RKO (cell line): ENCODE measurements around the gene SIPA1L3.
"Not testable (repeated sequence)": the region's sequence is repeated elsewhere in the genome, so short reads cannot be mapped to it uniquely, and the experiment has no call there.

Experiments
- DNase-seq: peaks from one replicate; pipeline ENCODE4 v3.0.0-alpha.2; 2016; ENCODE audit warnings: low spot score

Gene SIPA1L3

GRCh38 chr19:37909661-37910199 is 2.7 kb downstream of the SIPA1L3 start:
- no peak for DNase-seq

GRCh38 chr19:37914908-37915307 is 7.9 kb downstream of the SIPA1L3 start:
- DNase-seq, result no peak

- DNase-seq, result no peak
Measured at GRCh38 chr19:37920591-37921450, 13.8 kb downstream of the SIPA1L3 start.

GRCh38 chr19:37924573-37924972 is 17.6 kb downstream of the SIPA1L3 start:
- DNase-seq, result not testable (repeated sequence)

GRCh38 chr19:37925212-37925611 is 18.2 kb downstream of the SIPA1L3 start:
- DNase-seq, result no peak

GRCh38 chr19:37926255-37926654 is 19.2 kb downstream of the SIPA1L3 start:
- DNase-seq, result no peak

- DNase-seq, result no peak
Measured at GRCh38 chr19:37926711-37927110, 19.7 kb downstream of the SIPA1L3 start.

GRCh38 chr19:37928527-37929286 is 21.7 kb downstream of the SIPA1L3 start:
- no peak for DNase-seq

- no peak for DNase-seq
Measured at GRCh38 chr19:37929355-37929923, 22.4 kb downstream of the SIPA1L3 start.

- DNase-seq, result no peak
Measured at GRCh38 chr19:37930416-37930815, 23.4 kb downstream of the SIPA1L3 start.

- DNase-seq, result no peak
Measured at GRCh38 chr19:37931881-37932655, 25.1 kb downstream of the SIPA1L3 start.

- DNase-seq, result no peak
Measured at GRCh38 chr19:37932985-37933936, 26.3 kb downstream of the SIPA1L3 start.

GRCh38 chr19:37933937-37934358 is 26.9 kb downstream of the SIPA1L3 start:
- DNase-seq, result no peak

GRCh38 chr19:37935341-37935740 is 28.3 kb downstream of the SIPA1L3 start:
- DNase-seq, result no peak

GRCh38 chr19:37936166-37936565 is 29.2 kb downstream of the SIPA1L3 start:
- DNase-seq, result no peak

GRCh38 chr19:37936886-37937285 is 29.9 kb downstream of the SIPA1L3 start:
- DNase-seq, result no peak

- DNase-seq, result no peak
Measured at GRCh38 chr19:37938353-37938752, 31.3 kb downstream of the SIPA1L3 start.

- no peak for DNase-seq
Measured at GRCh38 chr19:37941782-37942515, 34.9 kb downstream of the SIPA1L3 start.

- no peak for DNase-seq
Measured at GRCh38 chr19:37942516-37942902, 35.5 kb downstream of the SIPA1L3 start.

- DNase-seq, result no peak
Measured at GRCh38 chr19:37943480-37943879, 36.5 kb downstream of the SIPA1L3 start.
